Stimulated activated CD4-positive, alpha-beta T cell treated with anti-CD3 and anti-CD28 coated beads, Interleukin-15, amount 100 ng/mL, for 48 hours (primary cell): ENCODE data around the gene BPI.
"Not testable (repeated sequence)": the region's sequence is repeated elsewhere in the genome, so short reads cannot be mapped to it uniquely, and the experiment has no call there.

Experiments
- DNase-seq, 2 donors: peaks; one replicate each; pipeline ENCODE4 v3.0.0-alpha.2; 2020; ENCODE audit warnings: low read depth in 2 of 2

The BPI gene

DNA sequence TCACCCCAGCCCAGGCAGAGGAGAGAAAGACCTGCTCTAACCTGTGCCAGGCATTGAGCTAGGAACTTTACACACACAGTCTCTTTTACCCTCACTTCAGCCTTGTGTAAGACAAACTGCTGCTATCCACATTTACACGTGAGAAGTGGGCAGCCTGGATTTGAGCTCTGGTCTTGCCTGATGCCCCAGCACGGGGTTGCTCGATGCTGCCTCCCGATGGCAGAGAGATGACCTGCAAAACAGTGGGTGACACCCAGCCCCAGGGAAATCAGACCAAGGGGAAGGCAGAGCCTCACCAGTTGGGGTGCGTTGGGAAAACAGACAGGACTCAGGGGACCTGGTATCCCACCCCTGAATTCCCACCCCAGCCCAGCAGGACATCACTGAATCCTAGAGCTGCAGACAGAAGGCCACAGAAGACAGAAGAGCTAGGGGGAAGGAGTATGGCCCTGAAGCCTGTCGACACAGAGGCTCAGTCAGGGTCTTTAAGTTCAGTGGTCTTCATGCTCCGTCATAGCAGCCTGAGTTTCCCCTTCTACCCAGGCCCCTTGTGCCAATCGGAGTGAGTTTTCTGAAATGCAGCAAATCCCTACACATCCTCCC is 990 bp downstream of the BPI start:
- DNase-seq = peak in 1 of 2 donors; percentile 20

DNA sequence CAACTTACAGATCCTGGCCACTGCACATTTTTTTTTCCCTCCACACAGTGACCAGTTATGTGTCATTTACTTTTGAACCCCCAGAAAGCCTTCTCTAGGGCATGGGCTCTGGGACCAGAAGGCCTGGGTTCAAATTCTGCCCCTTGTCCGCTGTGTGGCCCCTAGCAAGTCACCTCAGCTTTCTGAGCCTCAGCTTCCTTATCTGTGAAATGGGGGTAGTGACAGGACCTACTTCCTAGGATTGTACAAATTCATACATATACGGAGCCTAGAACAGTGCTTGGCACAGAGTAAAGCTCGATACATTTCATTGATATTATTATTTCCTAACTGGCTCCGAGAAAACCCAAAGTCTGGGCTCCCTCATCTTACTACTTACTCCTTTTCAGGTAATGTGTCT is 1.6 kb downstream of the BPI start:
- DNase-seq = no peak

DNA sequence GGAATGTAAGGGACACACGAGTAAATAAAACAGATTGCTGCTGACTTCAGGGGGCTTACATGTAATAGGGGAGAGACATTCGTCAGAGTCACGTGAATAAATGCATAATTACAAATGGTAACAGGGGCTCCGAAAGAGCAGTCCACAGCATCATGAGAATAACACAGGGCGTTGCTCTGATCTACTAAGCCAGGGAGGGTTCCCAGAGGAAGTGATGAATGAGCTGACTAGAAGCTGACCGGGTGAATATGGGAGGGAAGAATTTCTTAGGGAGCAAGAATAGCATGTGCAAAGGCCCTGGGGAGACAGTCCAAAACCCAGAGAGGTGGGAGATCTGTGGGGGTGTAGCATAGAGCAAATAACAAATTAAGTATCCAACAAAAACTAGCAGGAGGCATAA is 2.4 kb downstream of the BPI start:
- no peak for DNase-seq

DNA sequence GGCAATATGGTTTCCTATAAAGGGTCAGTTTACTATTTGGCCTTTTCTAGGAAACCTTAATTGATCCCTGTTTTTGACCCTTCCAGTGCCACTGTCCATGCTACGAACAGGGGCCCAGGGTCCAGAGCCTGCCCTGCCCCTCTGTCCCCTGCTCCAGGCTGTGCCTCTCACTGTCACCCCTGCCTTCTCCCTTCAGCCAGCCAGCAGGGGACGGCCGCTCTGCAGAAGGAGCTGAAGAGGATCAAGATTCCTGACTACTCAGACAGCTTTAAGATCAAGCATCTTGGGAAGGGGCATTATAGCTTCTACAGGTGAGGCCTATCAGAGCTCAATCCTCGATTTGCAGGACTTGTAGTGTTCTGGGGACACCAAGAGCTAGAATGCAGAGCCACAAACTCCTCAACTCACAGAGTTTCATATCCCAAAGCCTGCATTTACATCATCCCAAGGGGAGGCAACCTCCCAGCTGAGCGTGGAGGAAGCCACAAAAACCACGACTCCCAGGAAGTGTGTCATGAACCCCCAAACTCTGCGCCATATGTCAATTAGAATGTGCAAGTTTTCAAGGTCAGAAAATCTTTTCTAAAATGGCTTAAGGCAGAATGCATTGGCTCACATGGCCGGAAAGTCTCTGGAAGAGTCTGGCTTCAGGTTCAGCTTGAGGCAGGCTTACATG is 3.6 kb downstream of the BPI start:
- no peak for DNase-seq

DNA sequence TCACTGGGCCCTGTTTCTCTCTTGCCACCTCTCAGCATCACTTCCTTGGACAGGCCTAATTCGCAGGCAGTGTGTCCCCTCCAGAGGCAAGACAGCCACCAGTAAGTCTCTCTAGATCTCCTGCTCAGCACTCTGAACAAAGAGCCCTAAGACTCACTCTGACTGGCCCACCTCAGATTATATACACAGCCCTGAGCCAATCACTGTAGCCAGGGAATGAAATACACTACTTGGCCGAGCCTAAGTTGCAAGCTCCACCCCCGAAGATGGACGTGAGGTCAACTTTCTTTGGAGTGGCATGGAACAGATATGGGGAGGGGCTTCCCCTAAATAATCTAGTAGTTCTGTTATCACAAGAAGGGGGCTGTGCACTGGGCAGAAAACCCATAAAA is 4.1 kb downstream of the BPI start:
- no peak for DNase-seq

DNA sequence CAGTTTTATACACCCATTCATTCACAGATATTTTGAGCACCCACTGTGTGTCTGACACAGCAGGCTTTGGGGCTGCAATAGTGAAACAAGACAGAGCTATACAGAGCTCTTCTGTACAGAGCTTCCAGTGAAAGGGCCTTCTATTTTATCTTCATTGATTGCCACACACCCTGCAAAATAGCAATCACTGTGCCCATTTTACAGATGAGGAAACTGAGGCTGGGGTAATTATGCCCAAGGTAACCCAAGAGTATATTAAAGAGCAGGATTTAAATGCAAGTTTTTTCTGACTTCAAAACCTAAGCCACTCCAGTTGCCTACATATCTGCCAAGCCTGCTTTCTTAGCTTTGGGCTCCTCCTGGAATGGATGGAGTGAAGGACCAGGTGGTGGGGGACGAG is 4.5 kb downstream of the BPI start:
- DNase-seq = no peak

DNA sequence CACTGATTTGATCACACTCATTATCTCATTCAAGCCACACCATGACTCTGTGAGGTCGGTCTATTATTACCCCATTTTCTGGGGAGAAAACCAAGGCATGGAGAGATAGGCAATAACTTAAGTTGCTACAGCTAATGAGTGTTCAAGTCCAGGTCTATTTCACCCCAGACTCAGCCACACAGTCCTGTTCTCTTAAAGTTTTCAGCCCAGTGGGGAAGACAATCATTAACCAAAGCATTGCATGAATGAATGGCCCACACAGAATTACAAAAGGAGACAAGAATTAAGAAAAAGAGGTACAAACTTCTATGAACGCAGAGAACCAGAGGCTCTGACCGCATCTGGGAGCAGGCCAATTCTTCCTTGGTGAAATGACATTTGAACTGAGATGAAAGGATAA is 7.1 kb downstream of the BPI start:
- no peak for DNase-seq

DNA sequence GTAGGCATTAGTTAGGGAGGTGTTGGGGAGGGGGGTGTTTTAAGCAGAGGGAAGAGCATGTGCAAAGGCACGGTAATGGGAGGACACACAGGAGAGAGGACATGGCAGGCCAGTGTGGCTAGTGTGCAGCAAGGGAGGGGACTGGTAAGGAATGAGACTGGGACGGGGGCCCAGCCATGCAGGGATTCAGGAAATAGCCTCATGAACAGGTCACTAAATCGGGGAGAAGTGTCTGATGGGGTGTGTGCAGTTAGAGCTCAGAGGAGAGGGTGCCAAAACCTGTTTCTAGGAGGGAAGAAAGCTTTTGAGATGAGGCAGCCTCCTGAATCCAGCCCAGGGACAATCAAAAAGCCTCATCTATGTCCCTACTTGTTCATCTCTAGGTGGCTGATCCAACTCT is 7.5 kb downstream of the BPI start:
- DNase-seq = no peak

DNA sequence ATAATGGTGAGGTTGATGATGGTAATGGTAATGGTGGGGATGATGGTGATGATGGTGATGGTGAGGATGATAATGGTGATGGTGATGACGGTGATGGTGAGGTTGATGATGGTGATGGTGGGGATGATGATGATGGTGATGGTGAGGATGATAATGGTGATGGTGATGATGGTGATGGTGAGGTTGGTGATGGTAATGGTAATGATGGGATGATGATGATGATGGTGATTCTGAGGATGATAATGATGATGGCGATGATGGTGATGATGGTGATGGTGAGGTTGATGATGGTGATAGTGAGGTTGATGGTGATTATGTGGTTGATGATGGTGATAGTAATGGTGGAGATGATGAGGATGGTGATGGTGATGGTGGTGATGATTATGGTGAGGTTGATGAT is 9.7 kb downstream of the BPI start:
- DNase-seq = no peak

DNA sequence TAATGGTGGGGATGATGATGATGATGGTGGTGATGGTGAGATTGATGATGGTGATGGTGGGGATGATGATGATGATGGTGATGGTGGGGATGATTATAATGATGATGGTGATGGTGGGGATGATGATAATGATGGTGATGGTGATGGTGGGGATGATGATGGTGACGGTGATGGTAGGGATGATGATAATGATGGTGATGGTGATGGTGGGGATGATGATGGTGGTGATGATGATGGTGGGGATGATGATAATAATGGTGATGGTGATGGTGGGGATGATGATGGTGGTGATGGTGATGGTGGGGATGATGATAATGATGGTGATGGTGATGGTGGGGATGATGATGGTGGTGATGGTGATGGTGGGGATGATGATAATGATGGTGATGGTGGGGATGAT is 10.4 kb downstream of the BPI start:
- DNase-seq = not testable (repeated sequence)

DNA sequence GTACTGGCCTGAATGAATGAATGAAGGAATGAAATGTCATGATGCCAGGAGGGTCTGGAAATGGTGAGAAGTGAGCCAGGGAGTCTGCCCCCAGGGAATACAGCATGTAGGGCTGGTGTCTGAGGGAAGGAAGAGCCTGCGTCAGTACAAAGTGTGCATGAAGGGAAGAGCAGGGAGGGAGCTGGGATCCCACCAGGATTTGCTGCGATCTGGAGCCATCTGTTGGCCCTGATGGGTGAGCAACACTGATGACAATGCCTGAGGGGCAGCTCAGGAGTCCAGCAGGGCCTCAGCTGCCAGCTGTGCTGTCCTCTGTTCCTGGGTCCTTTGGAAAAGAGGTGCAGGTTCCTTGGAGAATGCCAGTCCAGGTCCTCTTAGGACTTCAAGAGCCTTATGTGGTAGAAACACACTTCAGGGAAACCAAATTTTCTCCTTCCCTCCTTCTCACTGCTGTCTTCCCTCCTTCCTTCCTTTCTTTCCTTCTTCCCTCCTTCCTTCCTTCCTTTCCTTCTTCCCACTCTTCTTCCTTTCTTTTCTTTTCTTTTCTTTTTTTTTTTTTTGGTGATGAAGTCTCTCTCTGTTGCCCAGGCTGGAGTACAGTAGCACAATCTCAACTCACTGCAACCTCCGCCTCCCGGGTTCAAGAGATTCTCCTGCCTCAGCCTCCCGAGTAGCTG is 11.5 kb downstream of the BPI start:
- no peak for DNase-seq

DNA sequence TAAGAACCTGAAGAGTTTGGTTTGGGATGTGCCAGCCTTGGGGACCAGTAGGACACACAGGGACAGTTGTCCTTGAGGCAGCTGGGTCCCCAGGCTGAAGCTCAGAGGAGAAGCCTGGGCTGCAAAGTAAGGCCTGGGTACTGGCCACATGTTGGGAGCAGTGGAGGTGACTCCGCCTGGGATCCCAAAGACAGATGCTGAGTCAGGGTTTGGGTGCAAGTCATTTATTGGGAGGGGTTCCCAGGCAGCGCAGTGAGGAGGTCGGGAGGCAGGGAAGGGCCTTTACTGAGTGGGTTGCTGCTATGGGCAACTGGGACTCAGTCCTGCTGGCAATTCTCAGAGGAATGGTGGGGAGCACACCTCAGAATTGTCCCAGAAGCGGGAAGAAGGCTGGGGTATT is 12.4 kb downstream of the BPI start:
- no peak for DNase-seq

DNA sequence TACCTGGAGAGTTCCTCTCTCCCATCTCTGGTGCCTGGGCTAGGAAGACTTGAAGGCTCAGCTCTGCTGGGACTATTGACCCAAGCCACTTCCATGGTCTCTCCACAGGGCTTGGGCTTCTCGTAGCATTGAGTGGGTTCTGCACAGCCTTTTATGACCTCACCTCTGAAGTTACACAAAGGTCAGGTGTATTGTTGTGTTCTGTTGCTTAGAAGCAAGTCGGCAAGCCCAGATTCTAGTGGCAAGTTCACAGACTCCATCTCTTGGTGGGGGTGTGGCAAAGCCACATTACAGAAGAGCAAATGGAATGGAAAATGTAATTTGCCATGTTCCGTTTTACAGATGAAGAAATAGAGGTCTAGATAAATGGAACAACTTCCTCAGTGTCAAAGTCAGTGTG is 13.5 kb downstream of the BPI start:
- DNase-seq = no peak

DNA sequence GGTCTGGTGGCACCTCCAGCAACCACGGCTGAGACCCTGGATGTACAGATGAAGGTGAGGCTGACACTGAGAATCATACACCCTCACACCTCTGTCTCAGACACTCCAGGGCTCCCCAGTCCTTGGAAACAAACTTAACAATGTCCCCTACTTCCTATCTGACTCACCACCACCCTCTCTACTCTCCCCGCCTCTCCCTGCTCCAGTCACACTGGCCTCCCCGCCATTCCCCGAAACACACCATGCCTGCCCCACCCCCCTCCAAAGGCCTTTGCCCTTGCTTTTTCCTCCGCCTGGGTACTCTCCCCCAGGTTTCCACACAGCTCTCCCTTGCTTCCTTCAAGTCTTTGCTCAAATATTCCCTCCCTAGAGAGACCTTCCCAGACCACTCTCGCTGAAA is 16.3 kb downstream of the BPI start:
- DNase-seq = no peak

DNA sequence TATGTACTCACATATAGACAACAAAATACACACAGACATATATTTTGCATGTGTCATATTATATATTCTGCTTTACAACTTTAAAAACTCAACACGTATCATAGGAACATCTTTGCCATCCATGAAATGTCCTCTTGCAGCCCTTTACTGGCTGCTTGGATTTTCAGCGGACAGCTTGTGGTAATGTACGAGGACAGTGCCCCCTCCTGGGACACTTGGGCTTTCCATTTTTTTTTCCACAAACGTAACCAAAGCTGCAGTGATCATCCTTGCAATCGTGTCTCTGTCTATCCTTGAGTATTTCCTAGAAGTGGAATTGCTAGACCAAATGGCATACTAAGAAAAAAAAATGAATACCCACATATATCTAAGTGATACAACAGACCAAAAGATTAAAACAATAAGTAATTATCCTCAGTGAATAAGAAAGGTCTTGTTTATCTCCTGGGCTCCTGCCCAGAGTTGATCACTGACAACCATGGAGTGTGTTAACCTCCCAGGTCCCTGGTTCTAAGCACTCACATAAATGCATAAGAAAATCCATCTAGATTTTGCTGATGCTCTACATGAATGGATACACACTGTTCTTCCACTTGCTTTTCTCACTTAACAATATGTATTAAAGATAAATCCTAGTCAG is 18.1 kb downstream of the BPI start:
- DNase-seq = no peak

DNA sequence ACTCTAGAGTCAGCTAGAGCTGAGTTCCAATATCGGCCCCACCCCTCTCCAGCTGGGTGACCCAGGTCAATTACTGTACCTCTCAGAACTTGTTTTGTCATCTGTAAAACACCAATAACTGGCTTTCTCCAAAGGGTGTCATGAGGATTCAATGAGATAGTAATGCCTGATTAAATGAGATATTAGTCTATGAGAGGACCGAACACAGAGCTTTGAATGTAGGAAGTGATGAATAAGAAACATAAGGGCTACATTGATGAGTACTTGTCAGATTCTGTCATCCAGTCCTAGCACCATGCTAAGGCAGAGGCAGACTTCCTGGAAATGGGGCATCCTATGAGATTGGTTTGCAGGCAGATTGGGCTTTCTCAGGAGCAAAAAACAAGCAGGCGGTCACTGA is 20.2 kb downstream of the BPI start:
- DNase-seq = no peak

DNA sequence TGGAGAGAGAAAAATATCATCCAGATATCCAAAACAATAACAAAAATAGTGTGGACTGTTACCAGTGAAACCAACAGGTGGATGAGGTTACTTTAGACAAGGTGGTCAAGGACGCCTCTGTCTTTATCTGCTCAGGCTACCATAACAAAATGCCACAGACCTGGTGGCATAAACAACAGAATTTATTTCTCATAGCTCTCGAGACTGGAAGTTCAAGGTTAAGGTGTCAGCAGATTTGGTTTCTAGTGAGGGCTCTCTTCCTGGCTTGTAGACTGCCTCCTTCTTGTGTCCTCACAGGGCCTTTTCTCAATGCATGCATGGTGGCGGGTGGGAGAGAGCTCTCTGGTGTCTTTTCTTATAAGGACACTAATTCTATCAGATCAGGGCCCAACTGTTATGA is 21.2 kb downstream of the BPI start:
- no peak for DNase-seq

DNA sequence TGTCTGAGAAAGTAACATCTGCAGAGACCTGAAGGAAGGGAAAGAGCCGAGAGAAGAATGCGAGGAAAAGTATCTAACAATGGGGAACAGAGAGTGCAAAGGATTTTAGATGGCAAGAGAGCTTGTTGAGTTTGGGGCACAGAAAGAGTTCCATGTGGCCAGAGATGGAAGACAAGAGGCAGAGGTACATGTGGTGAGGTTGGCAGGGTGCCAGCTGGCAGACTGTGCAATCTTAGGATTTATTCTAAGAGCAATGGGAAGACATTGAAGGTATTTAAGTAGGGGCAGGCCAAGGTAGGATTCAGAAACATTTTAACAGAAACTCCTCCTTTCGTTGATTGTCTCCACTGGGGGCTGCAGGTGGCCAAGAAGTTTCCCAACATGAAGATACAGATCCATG is 21.9 kb downstream of the BPI start:
- no peak for DNase-seq

DNA sequence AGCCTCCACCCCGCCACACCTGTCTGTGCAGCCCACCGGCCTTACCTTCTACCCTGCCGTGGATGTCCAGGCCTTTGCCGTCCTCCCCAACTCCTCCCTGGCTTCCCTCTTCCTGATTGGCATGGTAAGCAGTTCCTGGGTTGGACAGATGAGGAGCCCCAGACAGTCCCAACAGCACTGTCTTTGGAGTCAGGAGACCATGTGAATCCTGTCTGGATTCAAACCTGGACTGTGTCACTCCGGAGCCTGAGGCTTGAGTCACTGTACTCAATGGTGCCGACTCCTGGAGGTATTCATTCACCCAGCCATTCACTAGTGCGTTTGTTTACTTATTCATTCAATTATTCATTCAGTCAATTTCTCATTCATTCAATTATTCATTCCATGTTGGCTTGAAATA is 22.4 kb downstream of the BPI start:
- DNase-seq = no peak

DNA sequence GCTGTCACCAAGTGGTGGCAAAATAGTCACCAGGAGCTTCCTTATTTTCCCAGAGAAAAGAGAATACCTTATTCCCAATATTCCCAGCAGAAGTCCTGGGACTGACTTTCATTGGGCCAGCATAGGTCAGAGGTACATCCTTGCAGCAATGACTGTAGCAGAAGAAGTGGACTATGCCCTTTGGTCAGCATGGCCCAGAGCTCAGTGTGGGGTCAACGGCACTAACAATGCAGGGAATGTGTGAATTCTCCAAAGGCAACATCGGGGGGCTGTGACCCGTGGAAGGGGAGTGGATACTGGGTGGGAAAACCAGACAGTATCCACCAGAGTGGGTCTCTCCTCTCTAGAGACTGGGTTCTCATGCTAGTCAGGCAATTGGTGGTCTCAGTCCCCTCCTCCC is 26.7 kb downstream of the BPI start:
- DNase-seq = no peak

DNA sequence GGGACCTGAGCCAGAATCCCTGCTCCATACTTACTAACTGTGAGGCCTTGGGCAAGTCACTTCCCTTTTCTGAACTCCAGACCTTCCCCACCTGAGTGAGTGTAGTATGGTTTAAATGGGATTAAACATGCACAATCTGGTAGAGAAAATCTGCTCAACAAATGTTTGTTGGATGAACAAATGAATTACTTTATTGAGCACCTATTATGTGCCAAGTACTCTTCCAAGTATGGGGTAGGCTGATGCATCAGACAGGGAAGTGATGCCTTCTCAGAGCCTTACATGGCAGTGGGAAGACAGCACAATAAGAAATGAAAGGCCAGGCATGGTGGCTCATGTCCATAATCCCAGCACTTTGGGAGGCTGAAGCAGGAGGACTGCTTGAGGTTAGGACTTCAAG is 27.3 kb downstream of the BPI start:
- no peak for DNase-seq

DNA sequence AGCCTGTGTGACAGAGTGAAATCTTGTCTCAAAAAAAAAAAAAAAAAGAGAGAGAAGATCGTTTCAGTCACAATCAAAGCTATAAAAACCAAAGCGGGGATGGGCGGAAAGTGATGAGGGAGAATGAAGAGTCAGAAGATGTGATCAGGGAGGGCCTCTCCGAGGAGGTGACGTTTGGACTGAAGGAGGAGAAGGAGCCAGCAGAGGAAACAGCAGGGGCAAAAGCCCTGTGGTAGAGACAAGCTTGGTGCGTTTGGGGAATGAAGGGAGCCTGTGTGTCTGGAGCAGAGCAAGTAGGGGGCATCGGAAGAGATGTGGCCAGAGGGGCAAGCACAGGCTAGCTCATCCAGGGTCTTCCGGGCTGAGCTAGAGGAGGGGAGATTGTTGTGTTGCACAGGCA is 27.9 kb downstream of the BPI start:
- DNase-seq = no peak

DNA sequence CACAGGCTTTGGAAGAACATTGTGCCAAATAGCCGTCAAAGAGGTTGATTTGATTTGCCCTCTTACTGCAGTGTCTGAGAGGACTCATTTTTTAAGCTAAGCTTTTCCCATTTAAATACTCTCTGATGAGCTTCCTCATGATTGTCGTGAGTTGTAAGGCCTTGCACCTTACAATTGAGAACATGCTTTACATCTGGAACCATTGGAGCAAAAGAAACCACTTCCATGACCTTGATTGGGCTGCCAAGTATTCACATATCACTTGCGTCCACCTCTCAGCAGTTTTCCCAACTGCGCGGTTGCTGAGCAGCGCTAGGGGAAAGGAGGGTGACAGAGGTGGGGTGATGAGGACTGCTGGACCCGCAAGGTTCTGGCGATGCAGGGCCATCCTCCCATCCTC is 30.1 kb downstream of the BPI start:
- DNase-seq = no peak
